Urinary bladder (tissue), 4 donors: ENCODE measurements around the gene FLVCR2. TPM values are rescaled to one million over a fixed set of nuclear protein-coding genes. Genes with fewer than 3 reads are reported as not detected.

Experiments
- DNase-seq: peaks from one replicate; pipeline ENCODE4 v3.0.0-alpha.2; 2015; ENCODE audit errors: extremely low spot score
- H3K27ac ChIP-seq: one replicate; pipeline ENCODE4 v1.5.1; 2013; ENCODE audit warnings: low read depth, mild to moderate bottlenecking, moderate library complexity
- H3K36me3 ChIP-seq: one replicate; pipeline ENCODE4 v1.6.1; 2013; ENCODE audit warnings: mild to moderate bottlenecking, moderate library complexity; ENCODE audit not compliant: insufficient read depth
- H3K4me1 ChIP-seq: one replicate; pipeline ENCODE4 v1.6.1; 2013; ENCODE audit warnings: mild to moderate bottlenecking, moderate library complexity; ENCODE audit not compliant: insufficient read depth
- H3K4me3 ChIP-seq: one replicate; pipeline ENCODE4 v1.5.1; 2013; ENCODE audit warnings: low read depth, low read length
- WGBS: extraction: QIAGEN DNeasy Blood & Tissue Kit; methylation state at CpG from one replicate; pipeline ENCODE4 v1.1.7; 2013; 5-methylcytosine and 5-hydroxymethylcytosine counted together
- polyA plus RNA-seq: library from polyadenylated mRNA; stranded (reverse); fragments of 200-250 nt; gene quantifications from one replicate; pipeline ENCODE4 v1.2.3, GENCODE V29; 2013
- total RNA-seq: library from RNA; depleted of rRNA; stranded (reverse); fragments of >200 nt; gene quantifications from one replicate; pipeline ENCODE4 v1.2.3, GENCODE V29; 2014
- donor health status: healthy with polysubstance abuse.
- donor health status: healthy.

Gene FLVCR2
- total and polyA plus RNA-seq, 2 donors = 3.6 to 4.9 TPM

DNA sequence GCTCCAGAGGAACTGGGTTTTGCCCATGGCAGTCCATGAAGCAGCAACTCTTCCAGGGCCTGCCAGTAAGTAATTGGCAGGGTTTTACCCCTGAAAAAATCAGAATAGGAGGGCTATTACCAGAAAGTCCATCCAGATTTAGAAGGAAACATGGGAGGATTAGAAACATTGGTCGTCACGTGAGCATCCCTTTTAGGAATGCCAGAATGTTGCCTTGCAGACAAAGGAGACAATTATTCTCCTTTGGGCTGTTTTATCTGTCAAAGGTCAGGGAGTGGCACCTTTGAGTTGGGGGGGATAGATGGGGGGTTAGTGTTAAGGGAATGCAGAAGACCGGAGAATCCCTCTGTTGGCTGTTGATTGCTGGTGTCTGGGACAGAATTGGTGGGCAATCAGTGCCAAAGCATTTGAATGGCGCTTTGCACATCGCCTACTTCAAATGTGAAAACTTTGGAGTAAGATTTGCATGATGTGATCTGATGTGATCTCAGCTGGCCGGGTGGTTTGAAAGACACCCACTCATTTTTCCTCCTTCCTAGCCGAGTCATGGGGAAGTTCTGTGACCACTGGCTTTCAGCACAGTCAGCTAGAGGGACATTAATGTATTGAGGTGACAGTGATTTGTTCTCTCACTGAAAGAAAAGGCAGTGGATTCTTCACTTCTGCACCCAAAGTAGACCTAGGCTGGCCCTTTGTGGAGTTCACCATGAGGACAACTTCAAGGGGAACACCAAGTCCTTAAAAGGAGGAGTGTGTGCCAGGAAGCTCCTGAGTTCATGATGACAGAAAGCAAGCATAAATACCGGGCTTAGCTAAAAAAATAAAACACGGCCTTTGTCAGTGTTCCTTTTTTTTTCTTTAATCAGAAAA is 31.4 kb downstream of the FLVCR2 start:
- Histone ChIP-seq H3K4me3 (no peak overlapping the region), H3K4me1 (no peaks in the 10 kb centered on the region), H3K36me3 (no peaks in the 10 kb centered on the region), H3K27ac (no peak overlapping the region)
- DNase-seq = no peak
- 61% methylated on average over 9 of the region's 9 CpGs for WGBS

DNA sequence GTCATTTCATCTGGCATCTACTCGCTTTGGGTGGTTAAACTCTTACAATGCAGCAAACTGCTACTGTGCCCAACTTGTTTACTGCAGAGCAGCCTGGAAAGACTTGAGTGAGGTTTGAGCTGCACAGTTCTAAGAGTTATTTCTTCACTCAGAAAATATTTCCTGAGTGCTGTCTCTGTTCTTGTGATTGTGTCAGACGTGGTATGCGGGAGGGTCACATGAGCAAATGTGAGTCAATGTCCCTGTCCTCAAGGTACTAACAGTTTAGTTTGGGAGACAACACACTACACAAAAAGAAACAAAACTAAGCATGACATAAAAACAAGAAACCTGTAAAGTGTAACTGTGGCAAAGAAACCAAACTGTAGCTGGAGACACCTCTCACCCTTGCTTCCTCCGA is 32.4 kb downstream of the FLVCR2 start:
- H3K27ac ChIP-seq = no peak overlapping the region
- DNase-seq = no peak
- no peak overlapping the region for H3K4me3 ChIP-seq
- 74% methylated on average over 4 of the region's 4 CpGs for WGBS
- H3K36me3 ChIP-seq = no peaks in the 10 kb centered on the region
- no peaks in the 10 kb centered on the region for H3K4me1 ChIP-seq

DNA sequence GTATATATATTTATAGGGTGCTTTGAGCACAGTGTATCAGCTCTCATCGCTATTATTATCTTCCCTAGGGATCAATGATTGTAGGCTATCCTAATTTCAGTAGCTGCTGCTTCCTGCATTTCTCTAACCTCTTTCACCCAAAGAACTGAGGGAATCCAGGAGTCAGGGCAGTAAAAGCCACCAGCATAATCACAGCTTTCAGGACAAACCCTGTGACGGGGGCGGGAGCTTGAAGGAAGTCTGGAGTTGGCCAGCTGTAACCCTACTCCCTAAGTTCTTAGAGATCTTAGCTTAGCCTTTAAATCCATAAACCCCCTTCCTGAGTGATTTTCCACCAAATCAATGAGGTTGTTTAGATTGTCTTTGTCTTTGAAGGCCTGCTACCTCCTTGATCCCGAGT is 33.7 kb downstream of the FLVCR2 start:
- no peak for DNase-seq
- no peaks in the 10 kb centered on the region for H3K36me3 ChIP-seq
- H3K27ac ChIP-seq = no peak overlapping the region
- 53% methylated on average over 4 of the region's 4 CpGs for WGBS
- no peak overlapping the region for H3K4me3 ChIP-seq
- no peaks in the 10 kb centered on the region for H3K4me1 ChIP-seq

GRCh38 chr14:75614179-75614578 is 35.8 kb downstream of the FLVCR2 start:
- H3K4me3 ChIP-seq = no peak overlapping the region
- no peaks in the 10 kb centered on the region for H3K4me1 ChIP-seq
- H3K27ac ChIP-seq = no peak overlapping the region
- DNase-seq = no peak
- 61% methylated on average over 4 of the region's 4 CpGs for WGBS
- no peaks in the 10 kb centered on the region for H3K36me3 ChIP-seq

DNA sequence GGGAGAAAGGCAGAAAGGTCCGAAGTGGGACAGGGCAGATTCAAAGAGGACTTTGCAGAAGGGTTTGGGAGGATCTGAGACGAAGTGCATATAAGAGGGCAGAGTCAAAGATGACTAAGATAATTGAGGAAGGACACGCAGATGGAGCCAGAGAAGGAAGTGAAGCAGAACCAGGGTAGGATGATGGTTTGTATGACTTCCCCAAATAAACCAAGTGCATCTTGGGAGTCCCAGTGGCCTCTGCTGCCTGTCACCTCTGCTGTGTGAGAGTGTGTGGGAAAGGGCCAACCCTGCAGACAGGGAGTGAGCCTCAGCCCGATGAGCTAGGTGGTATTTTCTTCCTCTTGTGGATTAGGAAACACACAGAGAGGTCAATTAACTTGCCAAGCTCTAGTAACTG is 36.8 kb downstream of the FLVCR2 start:
- H3K36me3 ChIP-seq = no peaks in the 10 kb centered on the region
- no peak overlapping the region for H3K4me3 ChIP-seq
- H3K4me1 ChIP-seq = no peaks in the 10 kb centered on the region
- DNase-seq = no peak
- WGBS = 76% methylated on average over 4 of the region's 4 CpGs
- H3K27ac ChIP-seq = no peak overlapping the region

GRCh38 chr14:75619548-75619947 is 41.1 kb downstream of the FLVCR2 start:
- no peaks in the 10 kb centered on the region for H3K4me1 ChIP-seq
- no peak overlapping the region for H3K4me3 ChIP-seq
- no peaks in the 10 kb centered on the region for H3K36me3 ChIP-seq
- DNase-seq = no peak
- 87% methylated on average over 1 of the region's 1 CpG for WGBS
- no peak overlapping the region for H3K27ac ChIP-seq

DNA sequence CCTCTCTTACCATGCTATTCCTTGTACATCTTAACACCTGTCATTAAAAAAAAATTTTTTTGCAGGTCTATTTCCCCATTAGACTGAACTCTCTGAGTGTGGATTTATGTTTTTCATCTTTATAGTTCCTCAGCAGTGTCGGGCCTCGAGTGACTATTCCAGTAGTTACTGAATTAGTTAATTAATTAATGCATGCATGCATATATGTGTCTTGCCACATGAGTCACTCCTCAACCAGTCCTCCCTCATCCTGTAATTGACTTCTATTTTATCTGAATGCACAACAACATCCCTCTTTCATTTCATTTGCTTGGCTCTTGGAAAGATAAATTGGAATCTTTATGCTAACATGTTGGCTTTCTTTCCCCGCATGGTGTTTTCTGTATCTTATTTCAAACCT is 46.6 kb downstream of the FLVCR2 start:
- WGBS = 96% methylated on average over 3 of the region's 3 CpGs
- Histone ChIP-seq H3K36me3 (no peaks in the 10 kb centered on the region), H3K27ac (no peak overlapping the region), H3K4me3 (no peak overlapping the region), H3K4me1 (no peaks in the 10 kb centered on the region)
- DNase-seq = no peak

- H3K4me3 ChIP-seq = no peak overlapping the region
- no peaks in the 10 kb centered on the region for H3K36me3 ChIP-seq
- H3K4me1 ChIP-seq = no peaks in the 10 kb centered on the region
- 94% methylated on average over 3 of the region's 3 CpGs for WGBS
- H3K27ac ChIP-seq = no peak overlapping the region
- DNase-seq = no peak
Observed at GRCh38 chr14:75626396-75626795, 48.0 kb downstream of the FLVCR2 start.

DNA sequence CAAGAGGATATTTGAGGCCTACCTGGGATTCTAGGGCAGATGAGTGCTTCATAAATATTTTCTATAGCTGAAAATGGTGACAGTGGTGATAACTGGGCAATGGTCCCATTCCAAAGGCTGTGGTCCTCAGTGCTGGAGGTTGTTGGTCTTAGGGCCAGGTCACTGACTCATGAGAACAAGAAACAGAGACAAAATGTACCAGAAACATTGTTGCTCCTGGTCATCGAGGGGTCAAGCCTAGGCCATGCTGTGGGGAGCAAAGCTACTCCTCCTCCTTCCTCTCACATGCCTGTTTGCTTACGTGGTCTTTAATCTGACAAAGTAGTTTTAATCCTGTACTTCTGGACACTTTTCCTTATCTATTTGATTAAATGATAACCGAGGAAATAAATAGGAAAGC is 48.4 kb downstream of the FLVCR2 start:
- Histone ChIP-seq H3K27ac (no peak overlapping the region), H3K4me1 (no peaks in the 10 kb centered on the region), H3K4me3 (no peak overlapping the region), H3K36me3 (no peaks in the 10 kb centered on the region)
- 60% methylated on average over 3 of the region's 3 CpGs for WGBS
- no peak for DNase-seq

DNA sequence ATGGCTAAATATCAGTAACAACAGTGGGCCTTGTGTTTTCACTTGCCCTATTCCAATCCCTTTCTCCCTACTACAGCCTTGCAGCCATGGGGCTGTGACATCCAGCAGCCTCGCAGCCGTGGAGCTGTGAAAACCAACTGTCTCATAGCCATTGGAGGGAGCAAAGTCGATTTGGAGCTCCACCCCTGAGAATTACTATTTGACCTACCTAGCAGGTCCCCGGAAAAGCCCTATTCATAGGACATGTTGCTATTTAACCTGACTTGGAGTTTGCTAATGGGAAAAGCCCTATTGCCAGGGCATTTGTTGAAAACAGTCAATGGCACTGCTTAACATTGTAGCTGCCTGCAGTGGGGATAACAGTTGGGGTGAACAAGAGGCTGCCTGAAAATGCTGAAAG is 49.0 kb downstream of the FLVCR2 start:
- no peaks in the 10 kb centered on the region for H3K4me1 ChIP-seq
- 70% methylated on average over 4 of the region's 4 CpGs for WGBS
- no peak for DNase-seq
- H3K27ac ChIP-seq = no peak overlapping the region
- no peak overlapping the region for H3K4me3 ChIP-seq
- H3K36me3 ChIP-seq = no peaks in the 10 kb centered on the region

GRCh38 chr14:75628816-75629215 is 50.4 kb downstream of the FLVCR2 start:
- DNase-seq = no peak
- no peaks in the 10 kb centered on the region for H3K4me1 ChIP-seq
- 83% methylated on average over 3 of the region's 3 CpGs for WGBS
- H3K36me3 ChIP-seq = no peaks in the 10 kb centered on the region
- H3K4me3 ChIP-seq = no peak overlapping the region
- H3K27ac ChIP-seq = no peak overlapping the region

- 75% methylated on average over 6 of the region's 6 CpGs for WGBS
- Histone ChIP-seq H3K4me3 (no peak overlapping the region), H3K27ac (no peak overlapping the region), H3K36me3 (no peaks in the 10 kb centered on the region), H3K4me1 (no peaks in the 10 kb centered on the region)
- no peak for DNase-seq
Observed at GRCh38 chr14:75630695-75631452, 52.5 kb downstream of the FLVCR2 start.

DNA sequence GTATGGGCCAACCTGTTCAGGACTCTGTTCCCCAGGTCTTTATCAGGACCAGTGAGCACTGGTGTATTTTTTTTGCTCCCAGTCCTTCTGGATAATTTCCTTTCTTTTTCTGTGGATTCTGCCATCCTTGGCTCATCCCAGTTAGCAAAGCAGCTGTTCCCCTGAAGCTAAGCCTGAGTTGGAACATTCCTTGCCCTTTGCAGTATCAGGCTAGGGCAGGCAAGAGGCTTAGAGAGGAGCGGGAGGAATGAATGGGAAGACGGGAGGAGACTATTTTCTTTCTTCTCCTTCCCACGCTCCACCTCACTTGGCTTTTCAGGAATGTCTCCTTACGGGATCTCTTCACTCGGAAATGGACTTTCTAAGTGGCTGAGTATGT is 53.0 kb downstream of the FLVCR2 start:
- WGBS = 45% methylated on average over 5 of the region's 5 CpGs
- DNase-seq = no peak
- H3K27ac ChIP-seq = no peak overlapping the region
- H3K4me3 ChIP-seq = no peak overlapping the region
- no peaks in the 10 kb centered on the region for H3K36me3 ChIP-seq
- no peaks in the 10 kb centered on the region for H3K4me1 ChIP-seq

DNA sequence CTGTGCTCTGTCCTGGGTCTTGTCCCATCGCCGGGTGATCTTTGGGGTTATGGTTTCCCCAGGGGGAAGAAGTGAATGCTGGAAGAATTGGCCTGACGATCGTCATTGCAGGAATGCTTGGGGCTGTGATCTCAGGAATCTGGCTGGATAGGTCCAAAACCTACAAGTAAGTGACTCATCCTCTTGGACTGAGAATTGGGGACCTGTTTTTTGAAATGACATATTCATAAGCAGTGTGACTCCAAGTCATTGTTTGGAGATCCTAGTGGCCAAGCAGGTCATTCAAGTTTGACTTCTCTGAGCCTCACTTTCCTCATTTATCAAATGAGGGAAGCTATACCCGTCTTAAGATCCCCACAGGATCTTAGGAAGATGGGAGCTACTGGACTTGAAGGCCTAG is 56.4 kb downstream of the FLVCR2 start:
- H3K27ac ChIP-seq = no peak overlapping the region

More for the DNA sequence above, 56.4 kb downstream of the FLVCR2 start:
- H3K4me1 ChIP-seq = no peaks in the 10 kb centered on the region
- DNase-seq = no peak
- WGBS = 87% methylated on average over 5 of the region's 5 CpGs
- H3K4me3 ChIP-seq = no peak overlapping the region
- H3K36me3 ChIP-seq = no peaks in the 10 kb centered on the region
